Glutamatergic neuron (in vitro differentiated cells): ENCODE results near the gene PAQR5. TPM values are rescaled to one million over a fixed set of nuclear protein-coding genes. Genes with fewer than 3 reads are reported as not detected.
"Not testable (repeated sequence)": the region's sequence is repeated elsewhere in the genome, so short reads cannot be mapped to it uniquely, and the experiment has no call there.

Source experiments
- DNase-seq: peaks from one replicate; pipeline ENCODE4 v3.0.0; 2022
- H3K27ac Mint-ChIP-seq: one replicate; pipeline ENCODE4 v1.8.0; 2020; ENCODE audit warnings: mild to moderate bottlenecking, mixed read lengths, inconsistent platforms; ENCODE audit not compliant: unreplicated experiment
- H3K27me3 Mint-ChIP-seq: one replicate; pipeline ENCODE4 v1.8.0; 2020; ENCODE audit warnings: mild to moderate bottlenecking, moderate library complexity, mixed read lengths, inconsistent platforms; ENCODE audit not compliant: unreplicated experiment
- H3K36me3 Mint-ChIP-seq: one replicate; pipeline ENCODE4 v1.8.0; 2020; ENCODE audit warnings: mild to moderate bottlenecking, mixed read lengths, inconsistent platforms; ENCODE audit not compliant: unreplicated experiment
- H3K4me1 Mint-ChIP-seq: one replicate; pipeline ENCODE4 v1.8.0; 2020; ENCODE audit warnings: mild to moderate bottlenecking, low read depth, mixed read lengths, inconsistent platforms; ENCODE audit not compliant: unreplicated experiment
- H3K4me3 Mint-ChIP-seq: one replicate; pipeline ENCODE4 v1.8.0; 2020; ENCODE audit warnings: mild to moderate bottlenecking, mixed read lengths, inconsistent platforms; ENCODE audit not compliant: unreplicated experiment
- H3K9me3 Mint-ChIP-seq: one replicate; pipeline ENCODE4 v1.8.0; 2020; ENCODE audit warnings: mild to moderate bottlenecking, moderate library complexity, mixed read lengths, inconsistent platforms; ENCODE audit not compliant: unreplicated experiment
- total RNA-seq: library from RNA; stranded (reverse); fragmentation: NEBNext Ultra II Directional; extraction: Animal tissue kit (Norgen Biotek cat#: 25700); gene quantifications from one replicate; pipeline ENCODE4 v1.2.1, GENCODE V29; 2021; ENCODE audit not compliant: unreplicated experiment
- TF ChIP-seq, protein P1 (sequence below): fragments of 200-600 bp; sonication (generic); IDR thresholded peaks from one replicate; pipeline ENCODE4 v1.5.0; 2021; ENCODE audit not compliant: partially characterized antibody, unreplicated experiment

Gene PAQR5
- total RNA-seq, 1 donor from 2014 or later = not detected

DNA sequence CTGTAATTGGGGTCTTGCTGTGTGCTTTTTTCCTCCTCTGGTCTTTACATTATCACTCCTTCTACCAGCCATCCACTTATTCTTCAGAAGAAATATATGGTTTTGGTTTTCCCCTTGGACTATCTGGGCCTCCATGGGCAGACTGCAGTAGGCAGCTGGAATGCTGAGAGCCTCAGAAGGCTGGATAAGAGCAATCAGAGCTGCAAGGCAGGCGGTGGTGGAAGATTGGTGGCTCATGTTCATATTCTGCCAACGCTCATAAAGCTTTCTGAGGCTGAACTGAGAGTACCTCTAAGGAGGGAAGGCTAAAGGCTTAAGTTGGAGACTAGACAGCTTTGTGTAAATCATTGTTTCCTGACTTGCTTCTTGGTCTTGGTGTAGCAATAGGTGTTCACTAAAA is 148.2 kb downstream of the PAQR5 start:
- H3K4me1 Mint-ChIP-seq = peaks cover 3% of the 10 kb centered on the region
- no peak overlapping the region for H3K27ac Mint-ChIP-seq
- TF ChIP-seq, protein P1, sequence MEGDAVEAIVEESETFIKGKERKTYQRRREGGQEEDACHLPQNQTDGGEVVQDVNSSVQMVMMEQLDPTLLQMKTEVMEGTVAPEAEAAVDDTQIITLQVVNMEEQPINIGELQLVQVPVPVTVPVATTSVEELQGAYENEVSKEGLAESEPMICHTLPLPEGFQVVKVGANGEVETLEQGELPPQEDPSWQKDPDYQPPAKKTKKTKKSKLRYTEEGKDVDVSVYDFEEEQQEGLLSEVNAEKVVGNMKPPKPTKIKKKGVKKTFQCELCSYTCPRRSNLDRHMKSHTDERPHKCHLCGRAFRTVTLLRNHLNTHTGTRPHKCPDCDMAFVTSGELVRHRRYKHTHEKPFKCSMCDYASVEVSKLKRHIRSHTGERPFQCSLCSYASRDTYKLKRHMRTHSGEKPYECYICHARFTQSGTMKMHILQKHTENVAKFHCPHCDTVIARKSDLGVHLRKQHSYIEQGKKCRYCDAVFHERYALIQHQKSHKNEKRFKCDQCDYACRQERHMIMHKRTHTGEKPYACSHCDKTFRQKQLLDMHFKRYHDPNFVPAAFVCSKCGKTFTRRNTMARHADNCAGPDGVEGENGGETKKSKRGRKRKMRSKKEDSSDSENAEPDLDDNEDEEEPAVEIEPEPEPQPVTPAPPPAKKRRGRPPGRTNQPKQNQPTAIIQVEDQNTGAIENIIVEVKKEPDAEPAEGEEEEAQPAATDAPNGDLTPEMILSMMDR = no peak
- H3K36me3 Mint-ChIP-seq = no peaks in the 10 kb centered on the region
- no peak for DNase-seq
- no peaks in the 10 kb centered on the region for H3K27me3 Mint-ChIP-seq
- H3K4me3 Mint-ChIP-seq = no peak overlapping the region
- no peaks in the 10 kb centered on the region for H3K9me3 Mint-ChIP-seq

DNA sequence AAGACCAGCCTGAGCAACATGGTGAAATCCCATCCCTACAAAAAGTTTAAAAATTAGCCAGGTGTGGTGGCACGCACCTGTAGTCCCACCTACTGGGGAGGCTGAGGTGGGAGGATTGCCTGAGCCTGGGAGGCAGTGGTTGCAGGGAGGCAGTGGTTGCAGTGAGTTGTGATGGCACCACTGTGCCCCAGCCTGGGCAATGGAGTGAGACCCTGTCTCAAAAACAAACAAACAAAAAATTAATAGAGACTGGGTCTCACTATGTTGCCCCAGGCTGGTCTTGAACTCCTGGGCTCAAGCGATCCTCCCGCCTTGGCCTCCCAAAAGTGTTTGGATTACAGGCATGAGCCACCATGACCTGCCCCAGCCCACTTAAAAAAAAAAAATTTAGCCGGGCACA is 151.5 kb downstream of the PAQR5 start:
- not testable (repeated sequence) for DNase-seq, H3K9me3 Mint-ChIP-seq, H3K27ac Mint-ChIP-seq, H3K27me3 Mint-ChIP-seq, H3K4me3 Mint-ChIP-seq, H3K36me3 Mint-ChIP-seq
- H3K4me1 Mint-ChIP-seq = peaks cover 10% of the 10 kb centered on the region

DNA sequence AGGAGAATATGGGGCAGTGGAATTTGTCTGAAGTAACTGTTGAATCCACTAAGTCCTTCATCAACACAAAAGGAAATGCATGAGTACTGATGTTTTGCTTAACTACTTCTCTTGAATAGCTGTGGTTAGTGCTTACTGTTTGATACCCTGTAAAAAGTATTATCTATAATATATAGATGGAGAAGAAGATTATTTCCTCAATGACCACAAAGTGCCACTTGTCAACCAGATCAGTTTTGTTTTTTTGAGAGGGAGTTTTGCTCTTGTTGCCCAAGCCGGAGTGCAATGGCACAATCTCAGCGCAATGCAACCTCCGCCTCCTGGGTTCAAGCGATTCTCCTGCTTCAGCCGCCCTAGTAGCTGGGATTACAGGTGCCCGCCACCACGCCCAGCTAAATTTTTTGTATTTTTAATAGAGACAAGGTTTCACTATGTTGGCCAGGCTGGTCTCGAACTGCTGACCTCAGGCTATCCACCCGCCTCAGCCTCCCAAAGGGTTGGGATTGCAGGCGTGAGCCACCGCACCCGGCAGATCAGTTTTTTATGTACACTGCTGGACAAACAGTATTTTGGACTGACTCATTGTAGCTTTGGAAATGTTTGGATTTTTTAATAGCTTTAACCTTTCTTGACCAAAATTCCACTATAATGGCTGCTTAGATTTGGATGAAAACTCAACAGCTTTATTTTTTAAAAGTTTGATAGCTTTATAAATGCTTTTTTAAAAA is 152.4 kb downstream of the PAQR5 start:
- DNase-seq = no peak
- Mint-ChIP-seq H3K9me3 (no peaks in the 10 kb centered on the region), H3K4me1 (peaks cover 10% of the 10 kb centered on the region), H3K27me3 (no peaks in the 10 kb centered on the region), H3K4me3 (peak overlapping the region; percentile 99), H3K27ac (no peak overlapping the region), H3K36me3 (no peaks in the 10 kb centered on the region)
- TF ChIP-seq, protein P1 = no peak

DNA sequence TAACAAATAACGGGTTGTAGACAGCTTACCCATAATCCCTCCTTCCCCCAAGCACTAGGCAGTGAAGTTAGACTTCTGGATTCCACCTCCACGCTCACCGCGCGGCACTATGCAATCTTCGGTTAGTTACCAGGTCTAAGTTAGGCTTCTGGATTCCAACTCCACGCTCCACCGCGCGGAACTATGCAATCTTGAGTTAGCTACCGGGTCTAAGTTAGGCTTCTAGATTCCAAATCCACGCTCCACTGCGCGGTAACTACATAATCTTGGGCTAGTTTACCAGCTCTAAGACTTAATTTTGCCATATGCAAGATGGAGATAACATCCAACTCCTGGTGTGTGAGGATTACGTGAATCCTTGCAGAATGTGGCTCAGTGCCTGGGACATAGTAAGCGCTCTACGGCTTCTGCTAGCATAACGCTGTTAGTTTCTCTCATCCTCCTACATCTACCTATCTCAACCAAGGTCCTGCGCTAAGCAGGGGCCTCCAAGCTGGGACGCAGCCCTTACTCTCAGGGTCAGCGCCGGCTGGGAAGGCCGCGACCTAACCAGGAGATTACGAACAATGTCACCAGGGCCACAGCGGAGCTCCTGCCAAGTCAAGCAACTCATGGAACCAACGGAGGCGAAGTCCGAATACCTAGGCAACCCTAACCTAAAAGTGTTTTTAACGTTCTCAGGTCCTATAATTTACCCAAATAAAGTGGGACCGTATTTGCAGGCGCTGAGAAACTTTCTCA is 153.4 kb downstream of the PAQR5 start:
- Mint-ChIP-seq H3K4me1 (peaks cover 10% of the 10 kb centered on the region), H3K27me3 (no peaks in the 10 kb centered on the region), H3K9me3 (no peaks in the 10 kb centered on the region), H3K4me3 (peak overlapping the region; percentile 99), H3K36me3 (no peaks in the 10 kb centered on the region), H3K27ac (peak overlapping the region; percentile 74)
- TF ChIP-seq, protein P1 = no peak
- DNase-seq = no peak

DNA sequence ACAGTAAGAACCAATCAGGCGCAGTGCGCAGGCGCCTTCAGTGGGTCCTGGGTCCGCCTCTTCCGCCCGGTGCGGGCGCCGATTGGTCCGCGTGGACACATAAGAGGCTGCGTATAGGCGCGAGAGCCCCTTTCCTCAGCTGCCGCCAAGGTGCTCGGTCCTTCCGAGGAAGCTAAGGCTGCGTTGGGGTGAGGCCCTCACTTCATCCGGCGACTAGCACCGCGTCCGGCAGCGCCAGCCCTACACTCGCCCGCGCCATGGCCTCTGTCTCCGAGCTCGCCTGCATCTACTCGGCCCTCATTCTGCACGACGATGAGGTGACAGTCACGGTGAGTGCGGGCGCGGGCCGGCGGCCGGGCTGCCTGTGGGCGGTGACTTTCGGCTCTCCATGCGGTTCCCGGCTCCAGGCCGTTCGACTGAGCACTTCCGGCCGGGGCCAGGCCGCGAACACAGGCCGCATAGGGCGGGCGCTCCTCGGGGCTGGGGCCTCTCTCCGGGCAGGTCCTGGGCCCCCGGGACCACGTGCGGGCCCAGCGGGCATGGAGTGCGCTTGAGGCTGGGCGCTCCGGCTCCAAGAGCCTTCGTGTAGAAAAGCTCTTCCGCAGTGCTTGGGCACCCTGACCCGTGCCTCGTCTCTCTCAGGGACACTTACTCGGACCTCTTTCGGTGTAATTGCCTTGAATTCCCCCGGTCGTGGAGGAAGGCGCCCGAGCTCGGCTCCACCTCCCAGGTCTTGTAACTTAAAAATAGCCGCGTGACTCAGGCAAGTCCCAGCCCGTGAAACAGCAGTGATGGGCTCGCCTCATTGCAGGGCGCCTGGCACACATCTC is 154.2 kb downstream of the PAQR5 start, which contains the start of gene RPLP1:
Gene RPLP1 (plus strand): TSS at position 127 of the 830 bp plus-strand sequence. CDS start 131 bp downstream, at position 258.
- no peaks in the 10 kb centered on the region for H3K9me3 Mint-ChIP-seq
- peak; percentile 95 for DNase-seq
- H3K4me3 Mint-ChIP-seq = peak within 1 kb of the TSS; percentile 99
- H3K4me1 Mint-ChIP-seq = peaks cover 10% of the 10 kb centered on the region
- no peaks in the 10 kb centered on the region for H3K36me3 Mint-ChIP-seq
- H3K27me3 Mint-ChIP-seq = no peaks in the 10 kb centered on the region
- TF ChIP-seq, protein P1 = no peak
- peak within 1 kb of the TSS; percentile 94 for H3K27ac Mint-ChIP-seq
